DOHH2 (cell line): ENCODE measurements around the gene ENOX1.

Source experiments
- H3F3A ChIP-seq: fragments of 200-600 bp; sonication (generic), shearing (Covaris generic); 2 replicates; pipeline ENCODE4 v1.6.0; 2016; ENCODE audit warnings: antibody characterized with exemption, mild to moderate bottlenecking; ENCODE audit not compliant: control insufficient read depth, insufficient read depth
- H3K27ac ChIP-seq: fragments of 200-600 bp; sonication (generic); 2 replicates; pipeline ENCODE4 v1.5.1; 2014; ENCODE audit warnings: low read depth, mild to moderate bottlenecking, low read length, moderate library complexity
- H3K27me3 ChIP-seq: fragments of 200-600 bp; sonication (generic); 2 replicates; pipeline ENCODE4 v1.6.1; 2014; ENCODE audit warnings: mild to moderate bottlenecking, low read length, mixed read lengths; ENCODE audit not compliant: control insufficient read depth
- H3K36me3 ChIP-seq: fragments of 200-600 bp; sonication (generic); 2 replicates; pipeline ENCODE4 v1.6.1; 2014; ENCODE audit warnings: mild to moderate bottlenecking, low read length, moderate library complexity, mixed read lengths; ENCODE audit not compliant: control insufficient read depth
- H3K4me1 ChIP-seq: fragments of 200-600 bp; sonication (generic); 2 replicates; pipeline ENCODE4 v1.6.1; 2014; ENCODE audit warnings: mild to moderate bottlenecking, low read length, mixed read lengths; ENCODE audit not compliant: control insufficient read depth
- H3K4me2 ChIP-seq: fragments of 200-600 bp; sonication (generic); 2 replicates; pipeline ENCODE4 v1.6.0; 2014; ENCODE audit warnings: mild to moderate bottlenecking, low read length, moderate library complexity
- H3K4me3 ChIP-seq: fragments of 200-600 bp; sonication (generic); 2 replicates; pipeline ENCODE4 v1.5.1; 2014; ENCODE audit warnings: mild to moderate bottlenecking, low read length, mixed read lengths
- H3K79me2 ChIP-seq: fragments of 200-600 bp; sonication (generic); 2 replicates; pipeline ENCODE4 v1.6.1; 2014; ENCODE audit warnings: mild to moderate bottlenecking, low read length, mixed read lengths; ENCODE audit not compliant: control insufficient read depth
- H3K9me2 ChIP-seq: fragments of 200-600 bp; sonication (generic); replicated peaks from 2 replicates; pipeline ENCODE4 v1.6.1; 2014; ENCODE audit warnings: mild to moderate bottlenecking, low read length, mixed read lengths; ENCODE audit not compliant: control insufficient read depth
- H3K9me3 ChIP-seq: fragments of 200-600 bp; sonication (generic); 2 replicates; pipeline ENCODE4 v1.6.1; 2014; ENCODE audit warnings: antibody characterized with exemption, low read length, mixed read lengths; ENCODE audit not compliant: control insufficient read depth, insufficient read depth
- H4K20me1 ChIP-seq: fragments of 200-600 bp; sonication (generic); 2 replicates; pipeline ENCODE4 v1.6.0; 2014; ENCODE audit warnings: low read depth, mild to moderate bottlenecking, antibody characterized with exemption, low read length, moderate library complexity; ENCODE audit not compliant: control insufficient read depth, insufficient read depth
- EZH2phosphoT487 ChIP-seq: fragments of 200-600 bp; sonication (generic); IDR thresholded peaks from 2 replicates; pipeline ENCODE4 v1.6.1; 2017; ENCODE audit warnings: borderline replicate concordance, mild to moderate bottlenecking, antibody characterized with exemption, low read length, moderate library complexity, mixed read lengths
- TF ChIP-seq, protein P1 (sequence below): fragments of 200-600 bp; sonication (generic); IDR thresholded peaks from one replicate; pipeline ENCODE4 v1.5.1; 2014; ENCODE audit warnings: antibody characterized with exemption, mild to moderate bottlenecking, low read depth, low read length; ENCODE audit not compliant: poor library complexity, severe bottlenecking

Gene ENOX1

DNA sequence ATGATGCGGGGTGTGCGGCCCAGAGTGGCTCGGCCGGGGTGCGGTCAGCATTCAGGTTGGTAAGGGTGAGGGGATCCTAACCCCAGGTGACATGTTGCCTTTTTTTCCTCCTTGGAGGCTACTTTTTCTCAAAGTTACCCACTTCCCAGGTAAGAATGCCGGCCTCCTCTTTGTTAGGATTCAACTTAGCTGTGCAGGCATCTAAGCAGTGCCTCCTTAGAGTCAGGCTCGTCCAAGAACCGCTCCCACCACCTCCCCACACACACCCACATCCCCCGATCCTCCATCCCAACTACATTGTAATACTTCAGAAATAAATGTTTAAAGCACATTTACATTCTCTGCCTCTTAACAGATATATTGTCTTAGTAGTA is 733 bp upstream of the ENOX1 start:
- TF ChIP-seq EZH2phosphoT487 = no peak
- TF ChIP-seq, protein P1, sequence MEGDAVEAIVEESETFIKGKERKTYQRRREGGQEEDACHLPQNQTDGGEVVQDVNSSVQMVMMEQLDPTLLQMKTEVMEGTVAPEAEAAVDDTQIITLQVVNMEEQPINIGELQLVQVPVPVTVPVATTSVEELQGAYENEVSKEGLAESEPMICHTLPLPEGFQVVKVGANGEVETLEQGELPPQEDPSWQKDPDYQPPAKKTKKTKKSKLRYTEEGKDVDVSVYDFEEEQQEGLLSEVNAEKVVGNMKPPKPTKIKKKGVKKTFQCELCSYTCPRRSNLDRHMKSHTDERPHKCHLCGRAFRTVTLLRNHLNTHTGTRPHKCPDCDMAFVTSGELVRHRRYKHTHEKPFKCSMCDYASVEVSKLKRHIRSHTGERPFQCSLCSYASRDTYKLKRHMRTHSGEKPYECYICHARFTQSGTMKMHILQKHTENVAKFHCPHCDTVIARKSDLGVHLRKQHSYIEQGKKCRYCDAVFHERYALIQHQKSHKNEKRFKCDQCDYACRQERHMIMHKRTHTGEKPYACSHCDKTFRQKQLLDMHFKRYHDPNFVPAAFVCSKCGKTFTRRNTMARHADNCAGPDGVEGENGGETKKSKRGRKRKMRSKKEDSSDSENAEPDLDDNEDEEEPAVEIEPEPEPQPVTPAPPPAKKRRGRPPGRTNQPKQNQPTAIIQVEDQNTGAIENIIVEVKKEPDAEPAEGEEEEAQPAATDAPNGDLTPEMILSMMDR = no peak
- H3K4me1 ChIP-seq = 0 out of 2 replicates have a peak, but pooled peaks cover 6% of the 10 kb centered on the region
- peaks cover 2% of the 10 kb centered on the region for H3K27me3 ChIP-seq
- no peaks in the 10 kb centered on the region for H3K79me2 ChIP-seq
- H4K20me1 ChIP-seq = no peaks in the 10 kb centered on the region
- H3K27ac ChIP-seq = no peak overlapping the region
- H3F3A ChIP-seq = no peaks in the 10 kb centered on the region
- peak overlapping the region; percentile 75 for H3K4me2 ChIP-seq
- no peaks in the 10 kb centered on the region for H3K9me2 ChIP-seq
- peak overlapping the region; percentile 77 for H3K4me3 ChIP-seq
- H3K9me3 ChIP-seq = no peaks in the 10 kb centered on the region
- H3K36me3 ChIP-seq = no peaks in the 10 kb centered on the region

DNA sequence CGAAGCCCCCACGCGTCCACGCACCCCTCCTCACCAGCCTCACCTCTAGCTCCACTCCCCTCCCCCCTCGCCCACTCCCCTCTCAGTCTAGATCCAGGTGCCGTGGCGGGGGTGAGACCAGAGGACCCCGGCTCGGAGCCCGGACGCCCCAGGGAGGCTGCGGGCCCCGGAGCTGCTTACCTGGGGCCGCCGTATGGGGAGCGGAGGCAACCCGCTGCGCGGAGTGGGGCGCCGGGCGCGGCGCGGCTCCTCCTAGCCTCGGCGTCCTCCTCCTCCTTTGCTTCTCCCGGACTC is 353 bp downstream of the ENOX1 start:
- Histone ChIP-seq H3K27ac (no peak overlapping the region), H3K36me3 (no peaks in the 10 kb centered on the region), H3K9me2 (no peaks in the 10 kb centered on the region), H3K79me2 (no peaks in the 10 kb centered on the region), H4K20me1 (no peaks in the 10 kb centered on the region), H3F3A (no peaks in the 10 kb centered on the region), H3K4me1 (0 out of 2 replicates have a peak, but pooled peaks cover 6% of the 10 kb centered on the region), H3K27me3 (peaks cover 2% of the 10 kb centered on the region), H3K4me2 (peak overlapping the region; percentile 75), H3K4me3 (peak overlapping the region; percentile 77), H3K9me3 (no peaks in the 10 kb centered on the region)
- TF ChIP-seq EZH2phosphoT487 = no peak
- TF ChIP-seq, protein P1 = no peak

DNA sequence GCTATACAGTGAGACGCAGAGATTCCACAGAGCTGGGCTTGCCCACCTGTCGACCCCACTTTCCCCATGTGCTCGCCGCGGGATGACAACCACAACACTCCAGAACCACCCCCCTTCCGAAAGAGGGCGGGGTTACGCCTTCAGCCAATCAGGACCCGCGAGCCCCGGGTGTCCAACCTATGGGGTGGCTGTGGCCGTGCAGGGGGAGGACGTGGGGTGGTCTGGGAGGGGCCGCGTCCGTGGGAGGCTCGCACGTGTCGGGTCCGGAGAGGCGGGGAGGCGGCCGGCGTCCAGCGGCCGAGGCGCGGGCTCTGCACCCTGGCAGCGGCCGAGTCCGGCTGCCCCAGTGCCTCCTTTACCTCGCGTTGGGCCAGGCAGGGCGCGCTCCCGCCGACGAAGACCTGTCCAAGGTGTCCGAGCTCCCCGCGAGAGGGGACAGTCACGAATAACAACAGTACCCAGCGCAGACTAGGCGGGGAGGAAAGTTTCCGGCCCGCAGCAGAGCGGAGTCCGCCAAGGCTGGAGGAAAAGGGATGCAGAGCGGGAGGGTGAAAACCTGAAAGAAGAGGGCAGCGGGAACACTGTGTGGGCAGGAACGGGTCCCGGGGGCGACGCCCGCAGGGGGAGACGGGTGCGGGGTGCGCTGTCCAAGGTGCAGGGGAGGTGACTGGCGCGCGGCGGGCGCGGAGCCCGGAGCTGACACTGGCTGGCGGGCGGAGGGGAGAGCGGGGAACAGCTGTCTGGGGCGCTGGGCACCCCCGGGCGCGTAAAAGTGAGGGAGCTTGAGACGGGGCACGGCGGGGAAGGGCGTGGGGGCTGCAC is 911 bp downstream of the ENOX1 start:
- no peak for TF ChIP-seq EZH2phosphoT487
- TF ChIP-seq, protein P1 = no peak
- H3F3A ChIP-seq = no peaks in the 10 kb centered on the region
- peak overlapping the region; percentile 75 for H3K4me2 ChIP-seq
- H3K27me3 ChIP-seq = peaks cover 4% of the 10 kb centered on the region
- H3K9me3 ChIP-seq = no peaks in the 10 kb centered on the region
- H3K4me3 ChIP-seq = peak overlapping the region; percentile 77
- no peaks in the 10 kb centered on the region for H3K36me3 ChIP-seq
- no peaks in the 10 kb centered on the region for H3K79me2 ChIP-seq
- no peaks in the 10 kb centered on the region for H3K9me2 ChIP-seq
- H3K4me1 ChIP-seq = 0 out of 2 replicates have a peak, but pooled peaks cover 6% of the 10 kb centered on the region
- no peak overlapping the region for H3K27ac ChIP-seq
- no peaks in the 10 kb centered on the region for H4K20me1 ChIP-seq
